ENCODE data around the gene PACS1. TPM values are rescaled to one million over a fixed set of nuclear protein-coding genes. Genes with fewer than 3 reads are reported as not detected.

PACS1 gene
- total RNA-seq, 1 experiment from 2014 or later = 32.7 TPM

DNA sequence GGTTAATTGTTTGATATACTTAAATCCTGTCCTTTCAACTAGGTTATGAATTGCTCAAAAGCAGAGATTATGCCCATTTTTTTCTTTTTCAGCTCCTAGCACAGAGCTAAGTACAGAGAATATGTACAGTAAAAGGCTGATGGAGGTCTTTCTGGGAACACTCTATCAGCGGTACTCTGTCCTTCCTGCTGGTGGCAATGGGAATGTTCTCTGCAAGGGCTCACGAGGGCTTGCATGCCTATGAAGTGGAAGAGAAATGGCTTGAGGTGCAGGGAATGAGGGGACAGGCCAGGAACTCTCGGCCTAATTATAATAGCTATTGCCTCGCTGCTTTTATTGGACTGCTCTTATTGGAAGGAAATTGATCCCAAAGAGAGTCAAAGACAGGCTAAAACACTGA, 114.7 kb downstream of the PACS1 start:
- no peak for DNase-seq (ENCODE audit: low read depth)

- no peak for DNase-seq (ENCODE audit: low read depth)
Observed at GRCh38 chr11:66186470-66186869, 116.4 kb downstream of the PACS1 start.

- no peak for DNase-seq (ENCODE audit: low read depth)
Observed at GRCh38 chr11:66187453-66187852, 117.4 kb downstream of the PACS1 start.

- DNase-seq (ENCODE audit: low read depth) = peak; percentile 74
Observed at GRCh38 chr11:66188580-66188979, 118.5 kb downstream of the PACS1 start.

GRCh38 chr11:66189031-66189745, 119.1 kb downstream of the PACS1 start:
- DNase-seq (ENCODE audit: low read depth) = peak; percentile 35

DNA sequence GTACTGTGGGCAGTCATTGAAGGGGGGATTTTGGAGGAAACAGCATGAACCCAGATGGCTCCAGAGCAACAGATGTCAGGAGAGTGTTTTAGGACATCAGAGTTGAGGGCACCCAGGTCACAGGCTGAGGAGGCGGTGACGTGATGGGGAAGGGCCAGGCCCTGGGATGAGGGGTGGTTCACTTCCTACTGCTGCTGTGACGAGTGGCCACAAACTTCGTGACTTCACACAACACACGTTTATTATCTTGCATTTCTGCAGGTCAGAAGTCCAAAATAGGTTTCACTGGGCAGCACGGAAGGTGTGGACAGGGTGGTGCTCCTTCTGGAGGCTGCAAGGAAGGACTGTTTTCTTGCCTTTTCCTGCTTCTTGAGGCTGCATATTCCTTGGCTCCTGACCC, 120.7 kb downstream of the PACS1 start:
- no peak for DNase-seq (ENCODE audit: low read depth)

- no peak for DNase-seq (ENCODE audit: low read depth)
Observed at GRCh38 chr11:66192181-66192863, 122.2 kb downstream of the PACS1 start.

- no peak for DNase-seq (ENCODE audit: low read depth)
Observed at GRCh38 chr11:66194391-66194790, 124.3 kb downstream of the PACS1 start.

DNA sequence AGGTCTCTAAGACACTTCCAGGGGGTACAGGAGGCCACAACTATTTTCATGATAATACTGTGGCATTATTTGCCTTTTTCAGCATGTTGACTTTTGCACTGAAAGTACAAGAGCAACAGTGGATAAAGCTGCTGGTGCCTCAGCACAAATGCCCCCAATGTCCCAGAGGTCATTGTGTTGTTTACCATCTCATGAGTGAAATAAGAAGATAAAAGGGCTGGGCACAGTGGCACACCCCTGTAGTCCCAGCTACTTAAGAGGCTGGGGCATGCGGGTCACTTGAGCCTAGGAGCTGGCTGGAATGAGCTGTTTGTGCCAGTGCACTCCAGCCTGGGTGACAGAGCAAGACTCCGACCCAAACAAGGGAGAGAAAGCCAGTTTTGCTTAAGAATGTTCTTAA, 125.8 kb downstream of the PACS1 start:
- no peak for DNase-seq (ENCODE audit: low read depth)

GRCh38 chr11:66203847-66204246, 133.8 kb downstream of the PACS1 start:
- no peak for DNase-seq (ENCODE audit: low read depth)

DNA sequence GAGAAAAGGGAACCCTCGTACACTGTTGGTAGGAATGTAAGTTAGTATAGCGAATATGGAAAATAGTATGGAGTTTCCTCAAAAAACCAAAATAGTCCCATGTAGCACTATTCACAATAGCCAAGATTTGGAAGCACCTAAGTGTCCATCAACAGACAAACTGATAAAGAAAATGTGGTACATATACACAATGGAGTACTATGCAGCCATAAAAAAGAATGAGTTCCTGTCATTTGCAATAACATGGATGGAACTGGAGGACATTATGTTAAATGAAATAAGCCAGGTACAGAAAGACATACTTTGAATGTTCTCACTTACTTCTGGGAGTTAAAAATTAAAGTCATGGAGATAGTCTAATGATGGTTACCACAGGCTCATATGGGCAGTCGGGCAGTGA, 134.3 kb downstream of the PACS1 start:
- no peak for DNase-seq (ENCODE audit: low read depth)

- no peak for DNase-seq (ENCODE audit: low read depth)
Observed at GRCh38 chr11:66207816-66208215, 137.7 kb downstream of the PACS1 start.

- DNase-seq (ENCODE audit: low read depth) = no peak
Observed at GRCh38 chr11:66211100-66211499, 141.0 kb downstream of the PACS1 start.

GRCh38 chr11:66216911-66217310, 146.8 kb downstream of the PACS1 start:
- DNase-seq (ENCODE audit: low read depth) = no peak

DNA sequence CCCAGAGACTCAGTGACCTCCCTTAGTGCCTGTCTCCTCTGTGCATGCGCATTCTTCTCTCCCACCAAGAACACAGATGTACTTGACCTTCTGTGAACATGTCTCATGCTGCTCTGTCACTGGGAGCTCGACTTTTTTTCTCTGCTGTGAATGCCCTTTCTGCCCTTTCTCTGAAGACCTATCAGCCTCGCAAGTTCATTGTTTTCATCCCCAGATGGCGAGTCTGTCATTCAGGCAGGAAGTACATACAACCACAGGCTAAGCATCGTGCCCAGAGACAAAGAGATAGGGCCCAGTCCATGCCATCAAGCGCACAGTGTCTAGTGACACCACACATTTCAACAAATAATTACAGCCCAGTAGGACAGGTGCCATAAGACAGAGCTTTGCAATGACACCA, 148.0 kb downstream of the PACS1 start:
- no peak for DNase-seq (ENCODE audit: low read depth)

DNA sequence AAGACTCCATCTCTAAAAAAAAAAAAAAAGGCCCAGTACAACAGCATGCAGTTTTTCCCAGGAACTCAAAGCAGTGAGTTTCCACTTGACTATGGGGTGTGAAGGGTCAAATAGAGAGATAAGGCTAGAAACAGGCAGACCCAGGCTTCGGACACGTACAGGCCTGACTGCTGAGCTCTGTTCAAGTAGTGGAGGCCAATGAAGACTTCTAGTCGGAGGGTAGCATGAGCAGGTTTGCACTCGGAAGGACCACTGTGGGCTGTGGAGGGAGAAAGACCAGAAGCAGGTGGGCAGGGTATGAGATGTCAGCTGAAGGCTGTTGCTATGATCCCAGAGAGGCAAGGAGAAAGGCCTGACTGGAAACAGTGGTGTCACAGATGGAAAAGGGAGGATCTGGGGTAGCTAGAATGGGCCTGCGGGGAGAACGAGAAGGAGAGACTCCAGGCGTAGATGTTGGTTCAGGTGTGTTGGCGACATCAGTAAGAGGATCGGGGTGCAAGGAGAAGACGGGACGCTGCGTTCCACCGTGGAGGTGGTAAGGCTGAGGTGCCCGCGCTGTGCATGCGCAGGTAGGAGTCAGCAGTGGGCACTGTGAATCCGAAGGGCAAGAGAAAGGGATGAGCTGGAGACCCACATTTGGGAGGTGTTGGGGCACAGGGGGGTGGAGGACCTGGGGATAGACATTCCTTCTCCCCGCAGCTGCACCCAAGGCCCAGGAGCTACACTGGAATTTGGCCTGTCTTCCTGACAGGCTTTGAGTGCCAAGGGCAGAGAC, 149.0 kb downstream of the PACS1 start:
- no peak for DNase-seq (ENCODE audit: low read depth)

- no peak for DNase-seq (ENCODE audit: low read depth)
Observed at GRCh38 chr11:66219846-66220565, 149.9 kb downstream of the PACS1 start.

GRCh38 chr11:66220566-66220935, 150.5 kb downstream of the PACS1 start:
- DNase-seq (ENCODE audit: low read depth) = no peak

GRCh38 chr11:66221012-66221411, 150.9 kb downstream of the PACS1 start:
- no peak for DNase-seq (ENCODE audit: low read depth)

- DNase-seq (ENCODE audit: low read depth) = peak; percentile 39
Observed at GRCh38 chr11:66221726-66222236, 151.7 kb downstream of the PACS1 start.

- peak; percentile 91 for DNase-seq (ENCODE audit: low read depth)
Observed at GRCh38 chr11:66222358-66223149, 152.5 kb downstream of the PACS1 start.

All from M059J (cell line).